ENCODE measurements around the gene PAK4.

DNA sequence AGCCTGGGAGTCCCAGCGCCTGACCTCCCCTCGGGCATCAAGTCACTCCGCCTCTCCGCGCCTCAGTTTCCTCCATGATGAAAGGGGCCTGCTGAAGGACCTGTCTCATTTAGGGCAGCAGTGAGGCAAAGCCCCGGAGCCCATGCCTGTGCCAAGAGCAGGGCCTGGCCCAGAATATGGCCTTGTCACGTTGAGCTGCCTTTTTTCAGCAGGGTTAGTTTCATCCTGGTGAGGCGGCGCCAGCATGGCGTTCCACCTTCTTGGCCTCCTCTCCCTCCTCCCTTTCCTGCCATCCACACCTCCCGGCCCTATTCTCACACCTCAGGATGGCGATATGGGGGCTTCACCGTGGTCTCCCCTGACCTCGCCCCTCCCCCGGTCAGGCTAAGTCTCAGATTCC lies 30.2 kb downstream of the PAK4 start:
- TF ChIP-seq EGR1 (IDR thresholded peaks at IDR 0.05), result no peak
- no peak for TF ChIP-seq TAF1 (IDR thresholded peaks at IDR 0.05; ENCODE audit: low read depth)
